Gastrocnemius medialis (tissue), 4 donors: ENCODE results near the gene TTC9.

Experiments used
- CTCF ChIP-seq, 5 experiments: fragments of 450-650 bp in 3 of 5; fragments of 200-600 bp in 2 of 5; sonication (generic) in 2 of 5; IDR thresholded peaks in 4 of 5; conservative IDR thresholded peaks in 1 of 5; 1 replicate in 4 of 5; 2 replicates in 1 of 5; pipeline ENCODE4 v1.5.1; 2016 to 2019; ENCODE audit warnings: antibody characterized with exemption in 5 of 5, mild to moderate bottlenecking in 3 of 5, moderate library complexity in 3 of 5
- POLR2A ChIP-seq, 2 donors: fragments of 450-650 bp; IDR thresholded peaks; one replicate each; pipeline ENCODE4 v1.6.1; 2017; ENCODE audit warnings: antibody characterized with exemption in 2 of 2, mild to moderate bottlenecking in 2 of 2, moderate library complexity in 2 of 2

DNA sequence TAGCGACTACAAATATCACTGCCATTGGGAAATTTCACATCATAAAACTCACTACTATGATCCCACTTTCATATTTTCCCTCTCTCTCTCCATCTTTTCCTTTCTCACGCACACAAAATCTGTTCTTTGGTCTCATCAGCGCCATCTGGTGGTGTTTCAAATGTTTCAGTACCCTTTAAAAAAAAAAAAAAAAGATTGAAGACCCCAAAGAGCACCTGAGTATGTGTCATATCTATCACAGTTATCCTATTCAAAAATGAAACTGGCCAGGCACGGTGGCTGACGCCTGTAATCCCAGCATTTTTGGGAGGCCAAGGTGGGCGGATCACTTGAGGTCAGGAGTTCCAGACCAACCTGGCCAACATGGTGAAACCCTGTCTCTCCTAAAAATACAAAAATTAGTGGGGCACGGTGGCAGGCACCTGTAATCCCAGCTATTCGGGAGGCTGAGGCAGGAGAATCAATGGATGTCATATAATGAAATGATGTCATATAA lies 72.4 kb downstream of the TTC9 start:
- TF ChIP-seq CTCF (IDR thresholded peaks at IDR 0.05 in 4 of 5, conservative IDR thresholded peaks at IDR 0.05 in 1 of 5) (peak; percentile 46 to 64 (median 58)), POLR2A (IDR thresholded peaks at IDR 0.05) (no peak)
